Keratinocyte (primary cell): ENCODE results near the gene SPACA9. TPM values are rescaled to one million over a fixed set of nuclear protein-coding genes. Genes with fewer than 3 reads are reported as not detected.

Experiments
- DNase-seq: peaks from one replicate; pipeline ENCODE4 v3.0.0-alpha.2; 2011; ENCODE audit warnings: low read depth, missing footprints, low spot score
- FAIRE-seq: peaks from 2 replicates; lab custom pipeline; 2011; peaks lifted over from hg19 to GRCh38; lab: Jason Lieb, UNC
- H2AFZ ChIP-seq: 2 replicates; pipeline ENCODE4 v1.6.0; 2012; ENCODE audit warnings: low read length, control low read depth, inconsistent platforms; ENCODE audit not compliant: control insufficient read depth
- H3K27ac ChIP-seq: 2 replicates; pipeline ENCODE4 v1.5.1; 2011; ENCODE audit warnings: low read length; ENCODE audit not compliant: control insufficient read depth, insufficient read depth
- H3K27me3 ChIP-seq: 3 replicates; pipeline ENCODE4 v1.6.0; 2011; ENCODE audit warnings: low read length; ENCODE audit not compliant: control insufficient read depth, insufficient read depth; ENCODE audit errors: extremely low read depth
- H3K36me3 ChIP-seq, 2 experiments: 2 replicates in 1 of 2; 3 replicates in 1 of 2; pipeline ENCODE4 v1.5.1; 2011; ENCODE audit warnings: low read length in 2 of 2, mild to moderate bottlenecking in 1 of 2; ENCODE audit not compliant: control insufficient read depth in 2 of 2, insufficient read depth in 2 of 2; ENCODE audit errors: extremely low read depth in 1 of 2
- H3K4me1 ChIP-seq: 3 replicates; pipeline ENCODE4 v1.5.1; 2011; ENCODE audit warnings: low read length; ENCODE audit not compliant: control insufficient read depth, insufficient read depth; ENCODE audit errors: extremely low read depth
- H3K4me2 ChIP-seq: 3 replicates; pipeline ENCODE4 v1.6.0; 2011; ENCODE audit warnings: low read depth, low read length; ENCODE audit not compliant: control insufficient read depth, insufficient read depth; ENCODE audit errors: extremely low read depth
- H3K4me3 ChIP-seq, 3 experiments: fragments of 200-600 bp in 1 of 3; sonication (generic) in 1 of 3; 2 replicates in 2 of 3; 3 replicates in 1 of 3; pipeline ENCODE4 v1.5.1; 2011 to 2016; ENCODE audit warnings: low read length in 3 of 3, mild to moderate bottlenecking in 3 of 3, control low read depth in 2 of 3, inconsistent platforms in 1 of 3, low read depth in 1 of 3, mixed read lengths in 1 of 3, mixed run types in 1 of 3, moderate library complexity in 1 of 3; ENCODE audit not compliant: control insufficient read depth in 2 of 3, insufficient read depth in 2 of 3; ENCODE audit errors: extremely low read depth in 1 of 3
- H3K79me2 ChIP-seq: 2 replicates; pipeline ENCODE4 v1.6.0; 2012; ENCODE audit warnings: low read length; ENCODE audit not compliant: control insufficient read depth, insufficient read depth
- H3K9ac ChIP-seq: 3 replicates; pipeline ENCODE4 v1.6.0; 2011; ENCODE audit warnings: low read length; ENCODE audit not compliant: control insufficient read depth, insufficient read depth; ENCODE audit errors: extremely low read depth
- H3K9me1 ChIP-seq: 3 replicates; pipeline ENCODE4 v1.6.0; 2011; ENCODE audit warnings: low read length; ENCODE audit not compliant: control insufficient read depth, insufficient read depth; ENCODE audit errors: extremely low read depth
- H3K9me3 ChIP-seq: 2 replicates; pipeline ENCODE4 v1.5.1; 2012; ENCODE audit warnings: low read depth, low read length; ENCODE audit not compliant: control insufficient read depth
- H4K20me1 ChIP-seq: 3 replicates; pipeline ENCODE4 v1.6.0; 2011; ENCODE audit warnings: low read length; ENCODE audit not compliant: control insufficient read depth, insufficient read depth; ENCODE audit errors: extremely low read depth
- CTCF ChIP-seq, 3 experiments: IDR thresholded peaks in 1 of 3; conservative IDR thresholded peaks in 1 of 3; optimal IDR thresholded peaks in 1 of 3; 2 replicates in 2 of 3; 3 replicates in 1 of 3; pipeline versions ENCODE3 to v1.5.1; 2011; ENCODE audit warnings: low read length in 3 of 3, mild to moderate bottlenecking in 3 of 3, moderate library complexity in 2 of 3, control low read depth in 1 of 3, inconsistent platforms in 1 of 3; ENCODE audit not compliant: insufficient read depth in 2 of 3; ENCODE audit errors: extremely low read depth in 1 of 3
- EZH2 ChIP-seq: IDR thresholded peaks from one replicate; pipeline ENCODE4 v1.6.1; 2012; ENCODE audit warnings: inconsistent platforms, mild to moderate bottlenecking, low read length, moderate library complexity
- dilution Hi-C: fragments of 300-500 bp; cut with MboI; formaldehyde crosslinking; loops from one replicate; pipeline ENCODE4 v1.7.0; 2020; ENCODE audit warnings: low sequenced_read_pairs; ENCODE audit not compliant: extremely low pct_ligation_motif_present
- polyA plus RNA-seq, 5 experiments: library from polyadenylated mRNA; depleted of rRNA in 3 of 5; stranded (reverse) in 3 of 5; stranded (forward) in 1 of 5; unstranded in 1 of 5; fragments of >200 nt; gene quantifications; 1 replicate in 1 of 5; 2 replicates in 3 of 5; 3 replicates in 1 of 5; pipeline versions ENCODE4 v1.2.1 to v1.2.3, GENCODE V29; 2011 to 2012; ENCODE audit warnings: missing spikeins in 2 of 5, low read depth in 1 of 5, low replicate concordance in 1 of 5

The SPACA9 gene
- polyA plus RNA-seq, 1 donor (not counting 4 experiments of a cell fraction or from before 2014, with no cell fraction given): 3.6 TPM

DNA sequence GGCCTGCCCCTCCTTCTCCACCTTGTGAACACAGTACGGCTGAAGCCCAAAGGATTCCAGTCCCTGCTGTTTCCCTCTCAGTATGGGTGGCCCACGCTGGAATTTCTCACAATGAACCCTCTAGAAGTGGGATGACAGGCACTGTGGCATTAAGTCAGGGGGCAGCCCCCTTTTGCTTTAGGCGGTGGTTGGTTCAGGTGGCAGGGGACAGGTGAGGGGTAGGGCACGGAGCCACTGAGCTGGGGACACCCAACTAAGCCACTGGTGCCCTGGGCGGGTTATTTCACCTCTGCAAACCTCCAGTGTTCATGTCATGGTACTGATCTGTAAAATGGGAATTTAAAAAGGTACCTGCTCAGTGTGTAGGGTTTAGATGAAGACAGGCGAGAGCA lies 7.6 kb downstream of the SPACA9 start:
- peaks cover 0 to 3% of the 10 kb centered on the region in 2 experiments for H3K36me3 ChIP-seq
- dilution Hi-C loops: no loop called here
- DNase-seq: no peak
- H4K20me1 ChIP-seq: no peaks in the 10 kb centered on the region
- no peaks in the 10 kb centered on the region for H3K79me2 ChIP-seq
- H3K9me1 ChIP-seq: no peaks in the 10 kb centered on the region
- TF ChIP-seq CTCF (optimal IDR thresholded peaks at IDR 0.05 in 1 of 3, IDR thresholded peaks at IDR 0.05 in 1 of 3, conservative IDR thresholded peaks at IDR 0.05 in 1 of 3; ENCODE audit: extremely low read depth in 1 of 3, insufficient read depth in 2 of 3, low read length in 3 of 3) (no peak), EZH2 (no peak)
- no peak overlapping the region for H3K9ac ChIP-seq
- H3K4me3 ChIP-seq: no peak overlapping the region
- H3K9me3 ChIP-seq: no peaks in the 10 kb centered on the region
- no peaks in the 10 kb centered on the region for H3K4me1 ChIP-seq
- no peak overlapping the region for H3K4me2 ChIP-seq
- FAIRE-seq: no peak
- no peak overlapping the region for H3K27ac ChIP-seq
- H3K27me3 ChIP-seq: no peaks in the 10 kb centered on the region
- H2AFZ ChIP-seq: no peak overlapping the region

GRCh38 chr9:132887181-132888120 lies 8.8 kb downstream of the SPACA9 start:
- Histone ChIP-seq H3K9me3 (no peaks in the 10 kb centered on the region), H3K4me3 (no peak overlapping the region), H3K27ac (no peak overlapping the region), H3K27me3 (no peaks in the 10 kb centered on the region), H3K79me2 (no peaks in the 10 kb centered on the region), H3K4me2 (no peak overlapping the region), H4K20me1 (no peaks in the 10 kb centered on the region), H3K9ac (no peak overlapping the region), H3K9me1 (no peaks in the 10 kb centered on the region), H2AFZ (no peak overlapping the region), H3K4me1 (no peaks in the 10 kb centered on the region), H3K36me3 (peaks cover 0 to 5% of the 10 kb centered on the region in 2 experiments)
- DNase-seq: no peak
- dilution Hi-C loops: no loop called here
- no peak for TF ChIP-seq EZH2
- TF ChIP-seq CTCF (optimal IDR thresholded peaks at IDR 0.05 in 1 of 3, IDR thresholded peaks at IDR 0.05 in 1 of 3, conservative IDR thresholded peaks at IDR 0.05 in 1 of 3; ENCODE audit: extremely low read depth in 1 of 3, insufficient read depth in 2 of 3, low read length in 3 of 3): no peak
- FAIRE-seq: no peak
